Mammary epithelial cell (primary cell): ENCODE measurements around the gene ANXA6.

Experiments
- CTCF ChIP-seq, 2 donors: IDR thresholded peaks in 1 of 2; conservative IDR thresholded peaks in 1 of 2; 2 replicates each; pipeline ENCODE4 v1.5.1; 2011 to 2012; ENCODE audit warnings: inconsistent platforms in 2 of 2, low read length in 2 of 2, mild to moderate bottlenecking in 2 of 2, control low read depth in 1 of 2, low read depth in 1 of 2; ENCODE audit not compliant: insufficient read depth in 1 of 2; ENCODE audit errors: extremely low read depth in 1 of 2
- EZH2 ChIP-seq: IDR thresholded peaks from 2 replicates; pipeline ENCODE4 v1.6.1; 2012; ENCODE audit warnings: low read length, inconsistent platforms, borderline replicate concordance

- TF ChIP-seq CTCF (conservative IDR thresholded peaks at IDR 0.05 in 1 of 2, IDR thresholded peaks at IDR 0.05 in 1 of 2; ENCODE audit: extremely low read depth in 1 of 2, insufficient read depth in 1 of 2, low read depth in 1 of 2, low read length in 2 of 2) (no peak), EZH2 (no peak)
These were observed 29.7 kb downstream of the ANXA6 start for GRCh38 chr5:151127926-151128325.
